Measurements from ENCODE around the gene AKT3.

- TF ChIP-seq CTCF (IDR thresholded peaks at IDR 0.05) = no peak
- no peak for TF ChIP-seq E2F6 (IDR thresholded peaks at IDR 0.05; ENCODE audit: borderline replicate concordance, low read depth)
- TF ChIP-seq FOSB (CRISPR knock-in tag; IDR thresholded peaks at IDR 0.05) = no peak
- TF ChIP-seq CHD2 (IDR thresholded peaks at IDR 0.05; ENCODE audit: low read length, partially characterized antibody) = no peak
- no peak for TF ChIP-seq ZNF302 (CRISPR knock-in tag; IDR thresholded peaks at IDR 0.05)
- TF ChIP-seq POLR2A (IDR thresholded peaks at IDR 0.05; ENCODE audit: low read length) = no peak
- no peak for TF ChIP-seq RFX5 (IDR thresholded peaks at IDR 0.05)
These were observed 353.8 kb downstream of the AKT3 start for GRCh38 chr1:243496187-243496646.

Measured in A549 (cell line).